ENCODE results near the gene RHBDL3. TPM values are rescaled to one million over a fixed set of nuclear protein-coding genes. Genes with fewer than 3 reads are reported as not detected.

Gene RHBDL3
- total RNA-seq = under 1 TPM; 0.20 to 0.33 TPM
- polyA plus RNA-seq = not detected

GRCh38 chr17:32265192-32265923 is at the start of gene RHBDL3:
RHBDL3 (plus strand) TSS chr17:32265832; CDS start chr17:32266190, 358 bp downstream.
- POLR2A ChIA-PET = no interaction called here
- H3K4me3 Mint-ChIP-seq = peak within 1 kb of the TSS; percentile 77 to 92 (median 87)
- CTCF ChIA-PET = interaction anchor here (1.7 kb wide), 1 partner anchor 12 kb away, joined by 8 read pairs; no protein-coding TSS in a partner anchor
- H3K9me3 Mint-ChIP-seq = no peaks in the 10 kb centered on the region
- Histone ChIP-seq H3K4me1 (ENCODE audit: insufficient read depth, low read length) (peaks cover 13% of the 10 kb centered on the region), H3K36me3 (ENCODE audit: insufficient read depth, low read length) (no peaks in the 10 kb centered on the region), H3K4me3 (ENCODE audit: low read length) (peak within 1 kb of the TSS; percentile 56), H3K27ac (ENCODE audit: low read depth, low read length) (no peak within 1 kb of the TSS), H3K27me3 (ENCODE audit: insufficient read depth, low read length, poor library complexity, severe bottlenecking) (peaks cover 31% of the 10 kb centered on the region), H3K9me3 (ENCODE audit: low read length) (no peaks in the 10 kb centered on the region)
- peaks cover 18 to 30% (median 19%) of the 10 kb centered on the region in 3 donors for H3K4me1 Mint-ChIP-seq
- peak within 1 kb of the TSS in 2 of 8 donors; percentile 20 to 79 for H3K27ac Mint-ChIP-seq
- peaks cover 0 to 2% (median 0%) of the 10 kb centered on the region in 3 donors for H3K36me3 Mint-ChIP-seq
- peaks cover 37 to 61% of the 10 kb centered on the region in 2 donors for H3K27me3 Mint-ChIP-seq
- DNase-seq = peak in 3 of 5 donors; percentile 14 to 50 (median 20)

- no peaks in the 10 kb centered on the region for H3K27me3 Mint-ChIP-seq
- H3K4me3 ChIP-seq (ENCODE audit: low read length) = no peak overlapping the region
- H3K27ac ChIP-seq (ENCODE audit: low read depth, low read length) = no peak overlapping the region
- ChIA-PET POLR2A (no interaction called here), CTCF (interaction anchor here (0.6 kb wide), 1 partner anchor 12 kb away, joined by 3 read pairs; no protein-coding TSS in a partner anchor)
- peaks cover 0 to 29% (median 5%) of the 10 kb centered on the region in 3 donors for H3K4me1 Mint-ChIP-seq
- no peaks in the 10 kb centered on the region for H3K27me3 ChIP-seq (ENCODE audit: insufficient read depth, low read length, poor library complexity, severe bottlenecking)
- H3K4me3 Mint-ChIP-seq = no peak overlapping the region
- H3K36me3 ChIP-seq (ENCODE audit: insufficient read depth, low read length) = no peaks in the 10 kb centered on the region
- peaks cover 0 to 37% (median 11%) of the 10 kb centered on the region in 3 donors for H3K36me3 Mint-ChIP-seq
- no peaks in the 10 kb centered on the region for H3K9me3 ChIP-seq (ENCODE audit: low read length)
- no peaks in the 10 kb centered on the region for H3K9me3 Mint-ChIP-seq
- DNase-seq = no peak
- no peaks in the 10 kb centered on the region for H3K4me1 ChIP-seq (ENCODE audit: insufficient read depth, low read length)
- H3K27ac Mint-ChIP-seq = peak overlapping the region in 2 of 8 donors; percentile 17 to 33
These were observed 43.0 kb upstream of the RHBDL3 start for GRCh38 chr17:32222621-32223020.

- Mint-ChIP-seq H3K36me3 (peaks cover 0 to 37% (median 12%) of the 10 kb centered on the region in 3 donors), H3K4me3 (peak overlapping the region in 1 of 7 donors; percentile 27), H3K27ac (no peak overlapping the region), H3K27me3 (no peaks in the 10 kb centered on the region), H3K9me3 (no peaks in the 10 kb centered on the region), H3K4me1 (peaks cover 0 to 29% (median 5%) of the 10 kb centered on the region in 3 donors)
- Histone ChIP-seq H3K27me3 (ENCODE audit: insufficient read depth, low read length, poor library complexity, severe bottlenecking) (no peaks in the 10 kb centered on the region), H3K36me3 (ENCODE audit: insufficient read depth, low read length) (no peaks in the 10 kb centered on the region), H3K4me3 (ENCODE audit: low read length) (no peak overlapping the region), H3K27ac (ENCODE audit: low read depth, low read length) (no peak overlapping the region), H3K4me1 (ENCODE audit: insufficient read depth, low read length) (no peaks in the 10 kb centered on the region), H3K9me3 (ENCODE audit: low read length) (no peaks in the 10 kb centered on the region)
- CTCF ChIA-PET = no interaction called here
- POLR2A ChIA-PET = no interaction called here
- DNase-seq = no peak
These were observed 41.9 kb upstream of the RHBDL3 start for GRCh38 chr17:32223703-32224102.

GRCh38 chr17:32226886-32227285 is 38.7 kb upstream of the RHBDL3 start:
- Histone ChIP-seq H3K4me1 (ENCODE audit: insufficient read depth, low read length) (no peaks in the 10 kb centered on the region), H3K27me3 (ENCODE audit: insufficient read depth, low read length, poor library complexity, severe bottlenecking) (no peaks in the 10 kb centered on the region), H3K9me3 (ENCODE audit: low read length) (no peaks in the 10 kb centered on the region), H3K4me3 (ENCODE audit: low read length) (no peak overlapping the region), H3K36me3 (ENCODE audit: insufficient read depth, low read length) (no peaks in the 10 kb centered on the region), H3K27ac (ENCODE audit: low read depth, low read length) (no peak overlapping the region)
- ChIA-PET CTCF (interaction anchor here (0.6 kb wide), 1 partner anchor 91 kb away, joined by 3 read pairs; no protein-coding TSS in a partner anchor), POLR2A (no interaction called here)
- Mint-ChIP-seq H3K9me3 (no peaks in the 10 kb centered on the region), H3K27me3 (no peaks in the 10 kb centered on the region), H3K4me3 (no peak overlapping the region), H3K4me1 (peaks cover under 1 to 23% (median 6%) of the 10 kb centered on the region in 3 donors), H3K36me3 (peaks cover 0 to 37% (median 15%) of the 10 kb centered on the region in 3 donors), H3K27ac (no peak overlapping the region)
- DNase-seq = no peak

- Histone ChIP-seq H3K4me1 (ENCODE audit: insufficient read depth, low read length) (no peaks in the 10 kb centered on the region), H3K4me3 (ENCODE audit: low read length) (no peak overlapping the region), H3K27me3 (ENCODE audit: insufficient read depth, low read length, poor library complexity, severe bottlenecking) (no peaks in the 10 kb centered on the region), H3K27ac (ENCODE audit: low read depth, low read length) (no peak overlapping the region), H3K9me3 (ENCODE audit: low read length) (no peaks in the 10 kb centered on the region), H3K36me3 (ENCODE audit: insufficient read depth, low read length) (no peaks in the 10 kb centered on the region)
- Mint-ChIP-seq H3K36me3 (peaks cover 0 to 32% (median 15%) of the 10 kb centered on the region in 3 donors), H3K27ac (no peak overlapping the region), H3K27me3 (no peaks in the 10 kb centered on the region), H3K4me3 (no peak overlapping the region), H3K4me1 (peaks cover 9 to 26% (median 12%) of the 10 kb centered on the region in 3 donors), H3K9me3 (no peaks in the 10 kb centered on the region)
- CTCF ChIA-PET = no interaction called here
- POLR2A ChIA-PET = interaction anchor here (0.6 kb wide), 1 partner anchor 100 kb away, joined by 3 read pairs; no protein-coding TSS in a partner anchor
- no peak for DNase-seq
These were observed 37.7 kb upstream of the RHBDL3 start for GRCh38 chr17:32227910-32228309.

- no peaks in the 10 kb centered on the region for H3K27me3 Mint-ChIP-seq
- no peak overlapping the region for H3K4me3 ChIP-seq (ENCODE audit: low read length)
- no peak for DNase-seq
- no peaks in the 10 kb centered on the region for H3K4me1 ChIP-seq (ENCODE audit: insufficient read depth, low read length)
- ChIA-PET CTCF (no interaction called here), POLR2A (no interaction called here)
- H3K36me3 ChIP-seq (ENCODE audit: insufficient read depth, low read length) = no peaks in the 10 kb centered on the region
- no peaks in the 10 kb centered on the region for H3K9me3 ChIP-seq (ENCODE audit: low read length)
- no peaks in the 10 kb centered on the region for H3K36me3 Mint-ChIP-seq
- H3K27ac Mint-ChIP-seq = no peak overlapping the region
- H3K27me3 ChIP-seq (ENCODE audit: insufficient read depth, low read length, poor library complexity, severe bottlenecking) = no peaks in the 10 kb centered on the region
- H3K27ac ChIP-seq (ENCODE audit: low read depth, low read length) = no peak overlapping the region
- no peaks in the 10 kb centered on the region for H3K9me3 Mint-ChIP-seq
- peaks cover 15 to 22% (median 16%) of the 10 kb centered on the region in 3 donors for H3K4me1 Mint-ChIP-seq
- no peak overlapping the region for H3K4me3 Mint-ChIP-seq
These were observed 30.0 kb upstream of the RHBDL3 start for GRCh38 chr17:32235588-32235987.

- no peaks in the 10 kb centered on the region for H3K27me3 ChIP-seq (ENCODE audit: insufficient read depth, low read length, poor library complexity, severe bottlenecking)
- no peaks in the 10 kb centered on the region for H3K27me3 Mint-ChIP-seq
- DNase-seq = no peak
- H3K36me3 ChIP-seq (ENCODE audit: insufficient read depth, low read length) = no peaks in the 10 kb centered on the region
- H3K4me1 Mint-ChIP-seq = no peaks in the 10 kb centered on the region
- no peaks in the 10 kb centered on the region for H3K9me3 ChIP-seq (ENCODE audit: low read length)
- no peaks in the 10 kb centered on the region for H3K36me3 Mint-ChIP-seq
- ChIA-PET CTCF (no interaction called here), POLR2A (no interaction called here)
- H3K9me3 Mint-ChIP-seq = no peaks in the 10 kb centered on the region
- H3K4me3 Mint-ChIP-seq = no peak overlapping the region
- no peak overlapping the region for H3K4me3 ChIP-seq (ENCODE audit: low read length)
- no peak overlapping the region for H3K27ac Mint-ChIP-seq
- H3K27ac ChIP-seq (ENCODE audit: low read depth, low read length) = no peak overlapping the region
- no peaks in the 10 kb centered on the region for H3K4me1 ChIP-seq (ENCODE audit: insufficient read depth, low read length)
These were observed 26.2 kb upstream of the RHBDL3 start for GRCh38 chr17:32239456-32239855.

- POLR2A ChIA-PET = interaction anchor here (0.6 kb wide), 1 partner anchor 154 kb away, joined by 3 read pairs; no protein-coding TSS in a partner anchor
These were observed 24.9 kb upstream of the RHBDL3 start for GRCh38 chr17:32240750-32241149.

More at GRCh38 chr17:32240750-32241149, 24.9 kb upstream of the RHBDL3 start:
- no peaks in the 10 kb centered on the region for H3K4me1 Mint-ChIP-seq
- H3K36me3 Mint-ChIP-seq = no peaks in the 10 kb centered on the region
- no peak overlapping the region for H3K4me3 Mint-ChIP-seq
- CTCF ChIA-PET = interaction anchor here (1.2 kb wide), 1 partner anchor 20 kb away, joined by 3 read pairs; no protein-coding TSS in a partner anchor
- no peak overlapping the region for H3K27ac Mint-ChIP-seq
- no peaks in the 10 kb centered on the region for H3K9me3 Mint-ChIP-seq
- H3K4me3 ChIP-seq (ENCODE audit: low read length) = no peak overlapping the region
- H3K4me1 ChIP-seq (ENCODE audit: insufficient read depth, low read length) = no peaks in the 10 kb centered on the region
- no peaks in the 10 kb centered on the region for H3K9me3 ChIP-seq (ENCODE audit: low read length)
- H3K27me3 ChIP-seq (ENCODE audit: insufficient read depth, low read length, poor library complexity, severe bottlenecking) = no peaks in the 10 kb centered on the region
- no peak overlapping the region for H3K27ac ChIP-seq (ENCODE audit: low read depth, low read length)
- peaks cover 0 to 2% of the 10 kb centered on the region in 2 donors for H3K27me3 Mint-ChIP-seq
- no peaks in the 10 kb centered on the region for H3K36me3 ChIP-seq (ENCODE audit: insufficient read depth, low read length)
- no peak for DNase-seq

Data from CD8-positive, alpha-beta memory T cell (primary cell).